ENCODE results near the gene CRAMP1. TPM values are rescaled to one million over a fixed set of nuclear protein-coding genes. Genes with fewer than 3 reads are reported as not detected.
A peak's percentile ranks its signal among the peaks of the same experiment; 100 is the strongest.

Gene CRAMP1
- total RNA-seq, result 20.0 TPM
- polyA plus RNA-seq (ENCODE audit: insufficient read depth, low read depth, low replicate concordance), result 2.9 TPM
- long read RNA-seq, donor 1, partial matches to known transcripts, result 0 of 2 reads
- long read RNA-seq, donor 1, other reads (novel, unspliced or antisense), result 0 of 2 reads
- long read RNA-seq, donor 2, result 0 reads
- long read RNA-seq, donor 3, partial matches to known transcripts, result 0 of 1 reads
- long read RNA-seq, donor 3, other reads (novel, unspliced or antisense), result 0 of 1 reads
- long read RNA-seq, donor 4, result 0 reads
- long read RNA-seq, donor 5, result 0 reads
- long read RNA-seq, donor 6, result 0 reads
- long read RNA-seq, donor 7, partial matches to known transcripts, result 1 of 5 reads
- long read RNA-seq, donor 7, other reads (novel, unspliced or antisense), result 4 of 5 reads
- long read RNA-seq, donor 8, partial matches to known transcripts, result 0 of 1 reads
- long read RNA-seq, donor 8, other reads (novel, unspliced or antisense), result 0 of 1 reads
- long read RNA-seq, donor 9, result 0 reads
- long read RNA-seq, donor 10, partial matches to known transcripts, result 0 of 1 reads
- long read RNA-seq, donor 10, other reads (novel, unspliced or antisense), result 0 of 1 reads

- TF ChIP-seq CTCF (IDR thresholded peaks at IDR 0.05; ENCODE audit: borderline replicate concordance, extremely low read depth, insufficient read depth), result no peak
- peak in 1 of 5 donors; percentile 29 for DNase-seq
- intact Hi-C loops (cut with DNase I), result no loop called here
- no peak for FAIRE-seq
- Histone ChIP-seq H3K27ac (ENCODE audit: low read depth in 2 of 2, low read length in 2 of 2) (peak within 1 kb of the TSS; percentile 47 to 57), H3K9ac (ENCODE audit: low read length in 3 of 3) (peak within 1 kb of the TSS; percentile 58 to 70 (median 64)), H3K36me3 (ENCODE audit: control insufficient read depth in 2 of 3, insufficient read depth in 3 of 3, low read length in 3 of 3) (peaks cover 2 to 10% (median 4%) of the 10 kb centered on the region in 3 donors), H3K27me3 (ENCODE audit: control insufficient read depth, insufficient read depth, low read length) (no peaks in the 10 kb centered on the region), H3K4me3 (ENCODE audit: low read length in 3 of 3) (peak within 1 kb of the TSS; percentile 75 to 80 (median 77)), H3K4me1 (ENCODE audit: control insufficient read depth in 2 of 3, insufficient read depth in 2 of 3, low read depth in 1 of 3, low read length in 3 of 3) (peaks cover 5 to 26% (median 13%) of the 10 kb centered on the region in 3 donors), H3K9me3 (ENCODE audit: control insufficient read depth in 2 of 3, insufficient read depth in 1 of 3, low read length in 3 of 3) (no peaks in the 10 kb centered on the region)
Measured at GRCh38 chr16:1612320-1613111, at the start of gene CRAMP1. TSS of gene CRAMP1 (plus strand) at chr16:1612360. CDS start at chr16:1614640, 2,280 bp downstream.

DNA sequence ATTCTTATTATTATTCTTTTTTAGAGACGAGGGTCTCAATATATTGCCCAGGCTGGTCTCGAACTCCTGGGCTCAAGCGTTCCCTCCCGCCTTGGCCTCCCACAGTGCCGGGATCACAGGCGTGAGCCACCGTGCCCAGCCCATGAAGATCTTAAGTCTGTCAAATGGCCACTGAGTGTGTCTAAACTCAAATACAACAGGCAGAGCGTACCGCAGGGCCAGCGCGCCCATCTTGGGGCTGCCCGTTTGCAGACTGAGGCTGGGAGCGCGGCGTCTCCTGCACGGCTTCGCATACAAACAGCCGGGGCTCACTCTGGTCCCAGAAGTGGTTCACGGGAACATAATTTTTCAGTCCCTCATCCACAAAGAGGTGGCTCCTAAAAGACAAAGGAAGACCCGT is 48.4 kb upstream of the CRAMP1 start:
- no peak for DNase-seq

DNA sequence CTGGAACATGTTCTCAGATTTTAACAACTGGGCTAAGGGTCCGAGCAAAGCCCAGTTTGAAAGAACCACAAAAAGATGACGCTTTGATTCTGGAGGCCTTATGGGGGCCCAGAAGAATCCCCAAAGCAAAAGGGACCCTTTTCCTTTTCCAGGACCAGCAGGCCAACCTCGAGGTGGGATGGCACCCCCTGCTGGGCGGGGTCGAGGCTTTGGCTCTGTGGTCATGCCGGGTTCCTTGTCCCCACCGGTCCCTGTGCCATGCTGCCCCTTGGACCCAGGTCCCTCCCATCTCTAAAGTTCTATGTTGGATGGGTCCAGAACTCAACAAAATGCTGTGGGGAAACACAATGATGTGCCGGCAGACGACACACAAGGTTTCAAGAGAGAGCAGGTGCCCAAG is 47.8 kb upstream of the CRAMP1 start:
- peaks cover 0 to 18% (median 3%) of the 10 kb centered on the region in 3 donors for H3K36me3 ChIP-seq (ENCODE audit: control insufficient read depth in 2 of 3, insufficient read depth in 3 of 3, low read length in 3 of 3)
- no peaks in the 10 kb centered on the region for H3K27me3 ChIP-seq (ENCODE audit: control insufficient read depth, insufficient read depth, low read length)
- intact Hi-C loops (cut with DNase I), result no loop called here
- H3K4me1 ChIP-seq (ENCODE audit: control insufficient read depth in 2 of 3, insufficient read depth in 2 of 3, low read depth in 1 of 3, low read length in 3 of 3), result peaks cover 0 to 5% (median 0%) of the 10 kb centered on the region in 3 donors
- H3K4me3 ChIP-seq (ENCODE audit: low read length in 3 of 3), result no peak overlapping the region
- no peak for TF ChIP-seq CTCF (IDR thresholded peaks at IDR 0.05; ENCODE audit: borderline replicate concordance, extremely low read depth, insufficient read depth)
- FAIRE-seq (no peak), DNase-seq (no peak)
- H3K27ac ChIP-seq (ENCODE audit: low read depth in 2 of 2, low read length in 2 of 2), result no peak overlapping the region
- H3K9me3 ChIP-seq (ENCODE audit: control insufficient read depth in 2 of 3, insufficient read depth in 1 of 3, low read length in 3 of 3), result no peaks in the 10 kb centered on the region
- no peak overlapping the region for H3K9ac ChIP-seq (ENCODE audit: low read length in 3 of 3)

More for the DNA sequence above, 48.4 kb upstream of the CRAMP1 start:
- Histone ChIP-seq H3K9ac (ENCODE audit: low read length in 3 of 3) (no peak overlapping the region), H3K4me1 (ENCODE audit: control insufficient read depth in 2 of 3, insufficient read depth in 2 of 3, low read depth in 1 of 3, low read length in 3 of 3) (peaks cover 0 to 5% (median 0%) of the 10 kb centered on the region in 3 donors), H3K4me3 (ENCODE audit: low read length in 3 of 3) (no peak overlapping the region), H3K9me3 (ENCODE audit: control insufficient read depth in 2 of 3, insufficient read depth in 1 of 3, low read length in 3 of 3) (no peaks in the 10 kb centered on the region), H3K27me3 (ENCODE audit: control insufficient read depth, insufficient read depth, low read length) (no peaks in the 10 kb centered on the region), H3K36me3 (ENCODE audit: control insufficient read depth in 2 of 3, insufficient read depth in 3 of 3, low read length in 3 of 3) (peaks cover 0 to 18% (median 6%) of the 10 kb centered on the region in 3 donors), H3K27ac (ENCODE audit: low read depth in 2 of 2, low read length in 2 of 2) (no peak overlapping the region)
- FAIRE-seq, result no peak
- intact Hi-C loops (cut with DNase I), result no loop called here
- no peak for TF ChIP-seq CTCF (IDR thresholded peaks at IDR 0.05; ENCODE audit: borderline replicate concordance, extremely low read depth, insufficient read depth)

All from kidney (tissue), 22 donors.